NK-92 (cell line): Measurements from ENCODE around the gene INTS4.
"Not testable (repeated sequence)": the region's sequence is repeated elsewhere in the genome, so short reads cannot be mapped to it uniquely, and the experiment has no call there.

ENCODE experiments used
- DNase-seq: peaks from one replicate; lab custom pipeline; 2025; ENCODE audit not compliant: unreplicated experiment; lab: John Stamatoyannopoulos, UW

The INTS4 gene

GRCh38 chr11:77994434-77995362 is at the start of gene INTS4:
Gene INTS4 (minus strand): TSS chr11:77994668. CDS start chr11:77994643, 25 bp downstream.
- peak; percentile 88 for DNase-seq

GRCh38 chr11:78041843-78042440 is 47.5 kb upstream of the INTS4 start:
- DNase-seq, result no peak

GRCh38 chr11:78041380-78041719 is 46.9 kb upstream of the INTS4 start:
- not testable (repeated sequence) for DNase-seq

DNA sequence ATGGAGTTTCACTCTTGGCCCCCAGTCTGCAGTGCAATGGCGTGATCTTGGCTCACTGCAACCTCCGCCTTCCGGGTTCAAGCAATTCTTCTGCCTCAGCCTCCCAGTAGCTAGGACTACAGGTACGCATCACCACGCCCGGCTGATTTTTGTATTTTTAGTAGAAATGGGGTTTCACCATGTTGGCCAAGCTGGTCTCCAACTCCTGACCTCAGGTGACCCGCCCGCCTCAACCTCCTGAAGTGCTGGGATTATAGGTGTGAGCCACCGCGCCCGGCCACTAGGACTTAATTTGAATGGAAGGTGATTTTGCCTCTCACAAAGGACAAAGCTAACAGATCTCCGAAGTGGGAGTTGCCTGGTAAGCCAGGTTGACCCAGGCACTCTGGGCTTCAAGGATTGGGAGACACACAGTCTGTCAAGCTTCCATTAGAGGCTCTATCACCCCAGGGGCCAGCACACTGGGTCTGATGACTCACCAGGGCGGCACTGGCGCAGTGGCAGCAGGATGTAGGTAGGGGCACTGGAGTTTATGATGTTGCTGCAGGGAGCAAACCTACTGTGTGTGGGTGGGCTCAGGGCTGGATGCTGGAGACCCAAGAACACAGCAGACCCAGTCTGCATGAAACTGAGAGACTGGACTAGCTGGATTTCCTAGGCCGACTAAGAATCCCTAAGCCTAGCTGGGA is 46.4 kb upstream of the INTS4 start:
- DNase-seq, result no peak

DNA sequence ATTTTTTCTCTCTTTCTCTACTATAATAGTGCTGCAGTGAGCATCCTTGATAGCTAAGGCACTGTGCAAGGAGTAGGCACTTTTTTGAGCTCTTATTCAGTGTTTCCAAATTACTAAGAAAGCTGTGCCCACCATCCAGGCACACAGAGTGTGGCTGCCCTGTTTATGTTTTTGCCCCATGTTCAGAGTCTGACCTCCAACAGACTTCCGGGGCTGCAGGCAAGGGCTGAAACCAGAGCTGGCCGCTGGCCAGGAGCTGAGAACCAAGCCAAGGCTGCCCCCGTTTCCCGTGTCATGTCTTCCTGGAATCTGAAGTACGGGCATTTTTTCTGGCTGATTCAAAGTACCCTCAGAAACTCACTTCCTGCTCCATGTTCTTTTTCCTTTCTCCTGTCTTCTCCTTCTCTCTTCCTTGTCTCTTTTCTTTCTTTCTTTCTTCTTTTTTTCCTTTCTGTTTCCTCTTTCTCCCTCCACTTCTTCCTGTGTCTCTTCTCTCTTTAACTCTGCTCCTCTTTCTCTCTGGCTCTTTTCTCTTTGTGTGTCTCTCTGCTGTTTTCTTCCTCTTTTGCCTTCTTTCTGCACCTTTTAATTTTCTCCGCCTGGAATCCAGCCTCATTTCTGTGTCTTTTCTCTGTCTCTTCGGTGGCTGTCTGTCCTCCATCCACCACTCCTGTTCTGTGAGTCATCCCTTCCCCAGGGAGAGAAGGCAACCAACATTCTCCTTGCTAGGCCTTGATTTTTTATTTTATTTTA is 45.6 kb upstream of the INTS4 start:
- DNase-seq, result no peak

GRCh38 chr11:78039391-78039918 is 45.0 kb upstream of the INTS4 start:
- no peak for DNase-seq

DNA sequence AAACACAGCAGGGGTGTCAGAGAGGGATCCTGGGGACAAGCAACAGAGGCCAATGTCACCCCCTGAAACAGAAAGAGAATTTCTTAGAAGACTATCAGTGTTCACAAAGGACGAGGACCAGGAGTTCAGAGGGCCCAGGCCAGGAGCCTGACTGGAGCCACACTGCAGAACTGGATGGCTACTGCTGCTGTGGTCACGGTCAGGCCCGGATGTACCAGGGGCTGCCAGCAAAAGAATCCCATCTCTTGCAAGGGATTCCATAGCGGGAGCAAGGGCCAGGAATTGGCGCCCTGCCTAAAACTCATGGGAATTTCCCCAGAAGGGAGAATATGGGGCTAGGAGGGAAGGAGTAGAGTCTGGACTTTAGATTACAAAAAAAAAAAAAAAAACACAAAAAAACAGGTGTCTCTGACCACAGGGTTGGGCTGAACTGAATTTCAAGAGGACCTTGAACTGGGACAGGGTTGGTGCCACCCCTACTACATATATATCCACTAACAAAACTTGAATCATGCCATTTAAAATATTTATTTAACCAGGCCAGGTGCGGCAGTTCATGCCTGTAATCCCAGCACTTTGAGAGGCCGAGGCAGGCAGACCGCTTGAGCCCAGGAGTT is 44.3 kb upstream of the INTS4 start:
- no peak for DNase-seq

GRCh38 chr11:78037825-78038620 is 43.6 kb upstream of the INTS4 start:
- DNase-seq, result no peak

GRCh38 chr11:78037056-78037455 is 42.6 kb upstream of the INTS4 start:
- no peak for DNase-seq

DNA sequence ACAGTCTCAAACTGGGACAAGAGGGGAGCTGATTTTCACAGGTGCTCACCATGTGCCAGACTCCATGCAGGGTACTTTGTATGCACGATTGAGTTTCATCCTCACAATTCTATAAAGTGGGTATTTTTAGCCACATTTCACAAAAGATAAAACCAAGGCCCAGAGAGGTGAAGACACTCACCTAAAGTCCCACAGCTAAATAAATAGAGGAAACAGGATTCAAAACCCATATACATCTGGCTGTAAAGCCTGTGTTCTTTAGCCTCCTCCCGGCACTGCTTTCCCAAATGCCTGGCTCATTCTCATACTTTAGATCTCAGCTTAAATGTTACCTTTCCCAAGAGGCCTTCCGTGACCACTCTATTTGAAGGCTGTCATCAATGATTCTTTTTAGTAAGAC is 41.8 kb upstream of the INTS4 start:
- DNase-seq, result no peak

DNA sequence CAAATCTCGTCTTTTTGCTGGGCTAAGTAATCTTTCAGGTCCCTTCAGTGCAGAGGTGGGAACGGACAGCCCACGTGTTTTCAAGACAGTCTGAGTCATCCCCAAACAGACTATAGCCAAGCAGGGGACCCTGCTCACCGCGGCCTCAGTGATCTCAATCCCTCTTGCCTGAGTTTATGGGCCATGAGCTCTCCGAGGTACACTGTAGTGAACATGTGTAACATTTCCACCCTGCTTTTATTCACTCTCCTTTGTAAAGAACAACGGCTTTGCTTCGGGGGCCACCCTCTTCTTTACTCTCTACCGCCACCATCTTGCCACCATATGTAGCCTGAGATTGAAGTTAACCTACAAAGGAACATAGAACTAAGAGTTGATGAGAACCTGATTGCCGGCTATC is 40.2 kb upstream of the INTS4 start:
- DNase-seq, result no peak

- no peak for DNase-seq
Measured at GRCh38 chr11:78033040-78033439, 38.6 kb upstream of the INTS4 start.

GRCh38 chr11:78032090-78032489 is 37.6 kb upstream of the INTS4 start:
- no peak for DNase-seq

- no peak for DNase-seq
Measured at GRCh38 chr11:78031629-78032028, 37.2 kb upstream of the INTS4 start.

- DNase-seq, result no peak
Measured at GRCh38 chr11:78030429-78031325, 36.2 kb upstream of the INTS4 start.

- not testable (repeated sequence) for DNase-seq
Measured at GRCh38 chr11:78028423-78028822, 34.0 kb upstream of the INTS4 start.

DNA sequence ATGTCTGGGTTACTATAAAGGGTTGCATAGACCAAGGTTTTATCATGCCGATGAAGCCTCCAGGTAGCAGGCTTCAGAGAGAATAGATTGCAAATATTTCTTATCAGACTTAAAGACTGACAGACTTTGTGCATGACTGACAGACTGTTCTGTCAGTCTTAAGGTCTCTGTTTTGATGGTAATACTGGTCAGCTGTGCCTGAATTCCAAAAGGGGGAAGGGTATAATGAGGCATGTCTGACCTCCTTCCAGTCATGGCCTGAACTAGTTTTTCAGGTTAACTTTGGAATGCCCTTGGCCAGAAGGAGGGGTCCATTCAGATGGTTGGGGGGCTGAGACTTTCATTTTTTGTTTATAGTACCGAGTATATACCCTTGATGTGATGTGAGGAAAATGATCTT is 33.3 kb upstream of the INTS4 start:
- DNase-seq, result no peak

DNA sequence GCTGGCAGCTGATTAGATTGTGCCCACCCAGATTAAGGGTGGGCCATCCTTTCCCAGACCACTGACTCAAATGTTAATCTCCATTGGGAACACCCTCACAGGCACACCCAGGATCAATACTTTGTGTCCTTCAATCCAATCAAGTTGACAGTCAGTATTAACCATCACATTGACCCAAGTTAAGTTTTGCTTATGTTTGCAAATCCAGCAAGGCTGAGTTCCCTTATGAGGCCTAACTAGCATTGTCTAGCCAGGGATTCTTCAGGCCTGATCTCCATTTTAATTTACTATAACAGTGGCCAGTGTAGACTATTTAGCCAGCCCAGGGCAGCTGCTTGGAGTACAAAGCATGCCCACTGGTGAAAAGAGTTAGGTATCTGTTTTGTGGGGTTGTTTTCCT is 30.9 kb upstream of the INTS4 start:
- DNase-seq, result no peak

DNA sequence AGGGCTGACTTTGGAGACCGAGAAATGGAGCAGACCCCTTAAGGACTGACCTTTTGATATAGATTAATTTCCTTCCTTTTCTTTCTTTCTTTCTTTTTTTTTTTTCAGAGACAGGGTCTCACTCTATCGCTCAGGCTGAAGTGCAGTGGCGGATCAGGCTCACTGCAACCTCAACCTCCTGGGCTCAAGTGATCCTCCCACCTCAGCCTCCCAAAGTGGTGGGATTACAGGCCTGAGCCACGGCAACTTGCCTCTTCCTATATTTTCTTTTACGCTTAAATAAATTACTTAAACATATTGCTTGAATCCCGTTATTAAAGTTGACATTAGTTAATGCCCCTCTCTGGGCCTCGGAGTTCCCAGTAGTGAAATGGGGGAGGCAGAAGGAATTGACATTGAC is 29.0 kb upstream of the INTS4 start:
- DNase-seq, result no peak
